ENCODE data around the gene FN3KRP. TPM values are rescaled to one million over a fixed set of nuclear protein-coding genes. Genes with fewer than 3 reads are reported as not detected.
"Not testable (repeated sequence)": the region's sequence is repeated elsewhere in the genome, so short reads cannot be mapped to it uniquely, and the experiment has no call there.

Gene FN3KRP
- total and polyA plus RNA-seq, 2 donors (not counting 1 experiment from before 2014, with no cell fraction given), result 16.8 to 44.2 TPM

DNA sequence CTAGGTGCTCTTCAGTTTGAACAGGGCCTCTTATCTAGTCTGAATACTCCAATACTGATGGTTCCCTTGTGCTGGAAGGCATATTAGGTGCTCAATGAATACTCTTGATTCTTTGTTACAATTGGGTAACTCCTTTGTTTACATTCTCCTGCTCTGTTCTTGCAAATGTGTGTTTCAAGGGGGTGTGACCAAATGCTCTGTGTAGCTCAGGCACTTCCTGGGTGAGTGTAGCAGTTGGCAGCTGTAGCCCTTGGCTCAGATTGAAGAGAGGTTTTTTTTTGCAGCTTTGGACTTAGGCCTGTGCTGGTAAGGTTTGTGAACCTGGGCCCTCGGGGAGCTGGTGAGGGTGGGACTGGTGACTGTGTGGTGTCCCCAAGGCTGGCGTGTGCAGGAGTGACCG lies 55.5 kb downstream of the FN3KRP start:
- H2AFZ ChIP-seq (ENCODE audit: insufficient read depth, low read depth, low read length, poor library complexity, severe bottlenecking), result no peak overlapping the region
- H3K4me3 ChIP-seq (ENCODE audit: control extremely low read depth in 1 of 5, extremely low read depth in 1 of 5, insufficient read depth in 1 of 5, low read depth in 2 of 5, low read length in 4 of 5), result no peak overlapping the region
- no peak overlapping the region for H3K4me2 ChIP-seq (replicated peaks; ENCODE audit: low read depth, low read length, poor library complexity, severe bottlenecking)
- ATAC-seq (ENCODE audit: low read depth) (no peak), DNase-seq (no peak)
- H3K27me3 ChIP-seq (replicated peaks in 1 of 4; ENCODE audit: control extremely low read depth in 1 of 4, control insufficient read depth in 3 of 4, insufficient read depth in 4 of 4, low read length in 3 of 4), result no peaks in the 10 kb centered on the region
- Mint-ChIP-seq H3K4me1 (peaks cover 21% of the 10 kb centered on the region), H3K27ac (peak overlapping the region; percentile 8), H3K9me3 (ENCODE audit: insufficient read depth) (no peaks in the 10 kb centered on the region), H3K27me3 (no peaks in the 10 kb centered on the region), H3K4me3 (no peak overlapping the region)
- CTCF ChIA-PET, result interaction anchor here (0.7 to 1.0 kb wide), 3 partner anchors 10 to 192 kb away, joined by 3 read pairs; no protein-coding TSS in a partner anchor
- peaks cover 0 to 18% of the 10 kb centered on the region in 2 experiments for H3K36me3 ChIP-seq (replicated peaks in 1 of 2; ENCODE audit: control extremely low read depth in 1 of 2, control insufficient read depth in 1 of 2, extremely low read depth in 1 of 2, insufficient read depth in 2 of 2, low read length in 1 of 2)
- intact Hi-C loops (cut with micrococcal nuclease), result no loop called here
- H4K20me1 ChIP-seq (ENCODE audit: control insufficient read depth, insufficient read depth, low read length, poor library complexity, severe bottlenecking), result no peaks in the 10 kb centered on the region
- no peak overlapping the region for H3K9ac ChIP-seq (ENCODE audit: low read length)
- 97% methylated on average over 3 of the region's 3 CpGs for WGBS (ENCODE audit: insufficient coverage)
- no peak overlapping the region for H3K27ac ChIP-seq (ENCODE audit: low read length in 2 of 2)
- no peaks in the 10 kb centered on the region for H3K79me2 ChIP-seq (ENCODE audit: control insufficient read depth, insufficient read depth, low read length)
- no peak for TF ChIP-seq EZH2 (IDR thresholded peaks at IDR 0.05; ENCODE audit: borderline replicate concordance, insufficient read depth, low read depth, low read length, poor library complexity, severe bottlenecking)
- TF ChIP-seq, protein P1, sequence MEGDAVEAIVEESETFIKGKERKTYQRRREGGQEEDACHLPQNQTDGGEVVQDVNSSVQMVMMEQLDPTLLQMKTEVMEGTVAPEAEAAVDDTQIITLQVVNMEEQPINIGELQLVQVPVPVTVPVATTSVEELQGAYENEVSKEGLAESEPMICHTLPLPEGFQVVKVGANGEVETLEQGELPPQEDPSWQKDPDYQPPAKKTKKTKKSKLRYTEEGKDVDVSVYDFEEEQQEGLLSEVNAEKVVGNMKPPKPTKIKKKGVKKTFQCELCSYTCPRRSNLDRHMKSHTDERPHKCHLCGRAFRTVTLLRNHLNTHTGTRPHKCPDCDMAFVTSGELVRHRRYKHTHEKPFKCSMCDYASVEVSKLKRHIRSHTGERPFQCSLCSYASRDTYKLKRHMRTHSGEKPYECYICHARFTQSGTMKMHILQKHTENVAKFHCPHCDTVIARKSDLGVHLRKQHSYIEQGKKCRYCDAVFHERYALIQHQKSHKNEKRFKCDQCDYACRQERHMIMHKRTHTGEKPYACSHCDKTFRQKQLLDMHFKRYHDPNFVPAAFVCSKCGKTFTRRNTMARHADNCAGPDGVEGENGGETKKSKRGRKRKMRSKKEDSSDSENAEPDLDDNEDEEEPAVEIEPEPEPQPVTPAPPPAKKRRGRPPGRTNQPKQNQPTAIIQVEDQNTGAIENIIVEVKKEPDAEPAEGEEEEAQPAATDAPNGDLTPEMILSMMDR (IDR thresholded peaks at IDR 0.05), result no peak
- POLR2A ChIA-PET, result no interaction called here
- H3K4me1 ChIP-seq (ENCODE audit: control insufficient read depth in 2 of 2, insufficient read depth in 2 of 2, low read length in 2 of 2), result peaks cover 16 to 24% of the 10 kb centered on the region in 2 donors
- H3K9me3 ChIP-seq (ENCODE audit: control extremely low read depth in 1 of 3, control insufficient read depth in 2 of 3, insufficient read depth in 1 of 3, low read length in 2 of 3), result peaks cover 0 to 3% (median 0%) of the 10 kb centered on the region in 3 donors

- H2AFZ ChIP-seq (ENCODE audit: insufficient read depth, low read depth, low read length, poor library complexity, severe bottlenecking); H3K4me3 ChIP-seq (ENCODE audit: control extremely low read depth in 1 of 5, extremely low read depth in 1 of 5, insufficient read depth in 1 of 5, low read depth in 2 of 5, low read length in 4 of 5); H3K79me2 ChIP-seq (ENCODE audit: control insufficient read depth, insufficient read depth, low read length); H3K27ac ChIP-seq (ENCODE audit: low read length in 2 of 2); H4K20me1 ChIP-seq (ENCODE audit: control insufficient read depth, insufficient read depth, low read length, poor library complexity, severe bottlenecking); H3K36me3 ChIP-seq (replicated peaks in 1 of 2; ENCODE audit: control extremely low read depth in 1 of 2, control insufficient read depth in 1 of 2, extremely low read depth in 1 of 2, insufficient read depth in 2 of 2, low read length in 1 of 2); POLR2A ChIA-PET; H3K9me3 Mint-ChIP-seq (ENCODE audit: insufficient read depth); H3K27ac Mint-ChIP-seq; H3K9me3 ChIP-seq (ENCODE audit: control extremely low read depth in 1 of 3, control insufficient read depth in 2 of 3, insufficient read depth in 1 of 3, low read length in 2 of 3); ATAC-seq (ENCODE audit: low read depth); H3K9ac ChIP-seq (ENCODE audit: low read length); H3K27me3 ChIP-seq (replicated peaks in 1 of 4; ENCODE audit: control extremely low read depth in 1 of 4, control insufficient read depth in 3 of 4, insufficient read depth in 4 of 4, low read length in 3 of 4); DNase-seq; H3K4me2 ChIP-seq (replicated peaks; ENCODE audit: low read depth, low read length, poor library complexity, severe bottlenecking); H3K27me3 Mint-ChIP-seq: not testable (repeated sequence)
- H3K4me1 ChIP-seq (ENCODE audit: control insufficient read depth in 2 of 2, insufficient read depth in 2 of 2, low read length in 2 of 2), result peaks cover 16 to 29% of the 10 kb centered on the region in 2 donors
- Mint-ChIP-seq H3K4me3 (peak overlapping the region; percentile 70), H3K4me1 (peaks cover 21% of the 10 kb centered on the region)
- intact Hi-C loops (cut with micrococcal nuclease), result loop anchor here (2.0 kb wide), 2 partner anchors 106 to 422 kb away; no protein-coding TSS in a partner anchor
- 94% methylated on average over 11 of the region's 19 CpGs for WGBS (ENCODE audit: insufficient coverage)
- CTCF ChIA-PET, result interaction anchor here (0.6 to 4.2 kb wide), 7 partner anchors 79 to 425 kb away, joined by 3 to 25 read pairs (median 5); no protein-coding TSS in a partner anchor
These were observed 58.0 kb downstream of the FN3KRP start for GRCh38 chr17:82774456-82774855.
